ENCODE results near the gene FAM131B.

FAM131B gene

DNA sequence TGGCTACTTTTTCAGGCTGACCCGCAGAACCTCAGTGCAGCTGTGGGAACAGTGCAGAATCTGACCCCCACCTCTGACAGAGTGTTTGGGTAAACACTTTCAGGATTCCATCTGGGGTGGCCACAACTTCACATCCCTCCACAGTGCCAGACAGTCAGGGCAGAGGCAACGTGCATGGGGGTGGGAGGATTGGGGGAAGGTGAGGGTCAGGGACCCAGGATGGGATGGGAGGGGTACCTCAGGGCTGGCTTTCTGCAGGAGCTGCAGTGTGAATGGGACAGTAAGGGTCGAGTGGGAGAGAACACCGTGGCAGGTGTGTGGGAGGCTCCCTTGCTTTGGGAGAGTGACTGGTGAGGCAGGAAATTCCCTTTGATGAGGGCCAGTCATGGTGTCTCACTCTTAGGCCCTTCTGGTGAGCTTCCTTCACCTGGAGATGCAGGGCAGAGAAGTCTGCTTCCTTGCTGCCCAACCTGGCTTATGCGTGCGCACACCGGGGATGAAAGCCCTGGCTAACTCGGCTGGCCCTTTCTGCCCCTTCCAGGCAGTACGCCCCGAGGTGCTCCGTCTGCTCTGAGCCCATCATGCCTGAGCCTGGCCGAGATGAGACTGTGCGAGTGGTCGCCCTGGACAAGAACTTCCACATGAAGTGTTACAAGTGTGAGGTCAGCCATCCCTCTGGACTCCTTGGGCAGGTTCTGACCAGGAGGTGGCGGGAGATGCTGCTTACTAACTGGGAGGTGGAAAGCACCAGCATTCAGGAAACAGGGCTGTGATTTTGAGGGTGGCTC, 27.0 kb upstream of the FAM131B start:
- Histone ChIP-seq H3K27ac (peak overlapping the region; percentile 97), H3K27me3 (no peaks in the 10 kb centered on the region), H3K4me1 (ENCODE audit: control insufficient read depth in 1 of 2, insufficient read depth in 1 of 2, low read depth in 1 of 2, low read length in 1 of 2) (peaks cover 45 to 53% of the 10 kb centered on the region in 2 experiments), H3K4me3 (ENCODE audit: low read depth in 1 of 2, low read length in 1 of 2) (no peak overlapping the region), H3K9me3 (peaks cover 2% of the 10 kb centered on the region), H3K36me3 (peaks cover 99% of the 10 kb centered on the region)
- TF ChIP-seq, protein P1, sequence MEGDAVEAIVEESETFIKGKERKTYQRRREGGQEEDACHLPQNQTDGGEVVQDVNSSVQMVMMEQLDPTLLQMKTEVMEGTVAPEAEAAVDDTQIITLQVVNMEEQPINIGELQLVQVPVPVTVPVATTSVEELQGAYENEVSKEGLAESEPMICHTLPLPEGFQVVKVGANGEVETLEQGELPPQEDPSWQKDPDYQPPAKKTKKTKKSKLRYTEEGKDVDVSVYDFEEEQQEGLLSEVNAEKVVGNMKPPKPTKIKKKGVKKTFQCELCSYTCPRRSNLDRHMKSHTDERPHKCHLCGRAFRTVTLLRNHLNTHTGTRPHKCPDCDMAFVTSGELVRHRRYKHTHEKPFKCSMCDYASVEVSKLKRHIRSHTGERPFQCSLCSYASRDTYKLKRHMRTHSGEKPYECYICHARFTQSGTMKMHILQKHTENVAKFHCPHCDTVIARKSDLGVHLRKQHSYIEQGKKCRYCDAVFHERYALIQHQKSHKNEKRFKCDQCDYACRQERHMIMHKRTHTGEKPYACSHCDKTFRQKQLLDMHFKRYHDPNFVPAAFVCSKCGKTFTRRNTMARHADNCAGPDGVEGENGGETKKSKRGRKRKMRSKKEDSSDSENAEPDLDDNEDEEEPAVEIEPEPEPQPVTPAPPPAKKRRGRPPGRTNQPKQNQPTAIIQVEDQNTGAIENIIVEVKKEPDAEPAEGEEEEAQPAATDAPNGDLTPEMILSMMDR (IDR thresholded peaks at IDR 0.05): no peak

DNA sequence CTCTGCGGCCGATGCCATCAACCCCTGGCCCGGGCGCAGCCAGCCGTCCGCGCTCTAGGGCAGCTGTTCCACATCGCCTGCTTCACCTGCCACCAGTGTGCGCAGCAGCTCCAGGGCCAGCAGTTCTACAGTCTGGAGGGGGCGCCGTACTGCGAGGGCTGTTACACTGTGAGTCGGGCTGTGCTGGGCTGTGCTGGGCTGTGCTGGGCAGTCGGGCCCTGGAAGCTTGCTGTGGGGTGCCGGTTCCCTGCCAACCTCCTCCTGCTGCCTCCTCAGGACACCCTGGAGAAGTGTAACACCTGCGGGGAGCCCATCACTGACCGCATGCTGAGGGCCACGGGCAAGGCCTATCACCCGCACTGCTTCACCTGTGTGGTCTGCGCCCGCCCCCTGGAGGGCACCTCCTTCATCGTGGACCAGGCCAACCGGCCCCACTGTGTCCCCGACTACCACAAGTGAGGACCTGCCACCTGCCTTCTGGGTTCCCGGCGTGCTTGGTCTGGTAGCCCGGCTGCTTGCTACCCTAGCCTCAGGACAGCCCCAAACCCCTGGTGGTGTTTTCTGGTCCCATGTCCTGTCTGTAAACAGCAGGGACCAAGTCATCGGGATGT, 26.1 kb upstream of the FAM131B start:
- H3K4me1 ChIP-seq (ENCODE audit: control insufficient read depth in 1 of 2, insufficient read depth in 1 of 2, low read depth in 1 of 2, low read length in 1 of 2): peaks cover 53 to 62% of the 10 kb centered on the region in 2 experiments
- TF ChIP-seq, protein P1 (IDR thresholded peaks at IDR 0.05): no peak
- no peak overlapping the region for H3K4me3 ChIP-seq (ENCODE audit: low read depth in 1 of 2, low read length in 1 of 2)
- H3K36me3 ChIP-seq: peaks cover 100% of the 10 kb centered on the region
- peaks cover 2% of the 10 kb centered on the region for H3K9me3 ChIP-seq
- H3K27me3 ChIP-seq: no peaks in the 10 kb centered on the region
- peak overlapping the region; percentile 97 for H3K27ac ChIP-seq

DNA sequence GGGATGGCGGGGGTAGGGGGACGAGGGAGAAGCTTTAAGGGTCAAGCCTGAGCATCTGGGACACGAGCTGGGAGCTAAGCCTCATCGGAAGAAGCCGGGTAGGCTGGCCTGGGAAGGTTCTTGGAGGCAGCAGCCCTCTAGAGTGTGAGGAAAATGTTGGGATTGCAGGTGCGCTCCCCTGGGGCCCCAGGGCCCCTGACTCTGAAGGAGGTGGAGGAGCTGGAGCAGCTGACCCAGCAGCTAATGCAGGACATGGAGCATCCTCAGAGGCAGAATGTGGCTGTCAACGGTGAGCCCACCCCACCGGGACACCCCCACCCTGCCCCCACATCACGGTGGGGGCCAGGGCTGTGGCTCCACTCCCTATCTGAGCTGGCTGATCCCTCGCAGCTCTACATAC, 25.5 kb upstream of the FAM131B start:
- Histone ChIP-seq H3K27me3 (no peaks in the 10 kb centered on the region), H3K27ac (peak overlapping the region; percentile 97), H3K36me3 (peaks cover 100% of the 10 kb centered on the region), H3K9me3 (peaks cover 2% of the 10 kb centered on the region), H3K4me3 (ENCODE audit: low read depth in 1 of 2, low read length in 1 of 2) (no peak overlapping the region), H3K4me1 (ENCODE audit: control insufficient read depth in 1 of 2, insufficient read depth in 1 of 2, low read depth in 1 of 2, low read length in 1 of 2) (peaks cover 58 to 68% of the 10 kb centered on the region in 2 experiments)
- TF ChIP-seq, protein P1 (IDR thresholded peaks at IDR 0.05): no peak

DNA sequence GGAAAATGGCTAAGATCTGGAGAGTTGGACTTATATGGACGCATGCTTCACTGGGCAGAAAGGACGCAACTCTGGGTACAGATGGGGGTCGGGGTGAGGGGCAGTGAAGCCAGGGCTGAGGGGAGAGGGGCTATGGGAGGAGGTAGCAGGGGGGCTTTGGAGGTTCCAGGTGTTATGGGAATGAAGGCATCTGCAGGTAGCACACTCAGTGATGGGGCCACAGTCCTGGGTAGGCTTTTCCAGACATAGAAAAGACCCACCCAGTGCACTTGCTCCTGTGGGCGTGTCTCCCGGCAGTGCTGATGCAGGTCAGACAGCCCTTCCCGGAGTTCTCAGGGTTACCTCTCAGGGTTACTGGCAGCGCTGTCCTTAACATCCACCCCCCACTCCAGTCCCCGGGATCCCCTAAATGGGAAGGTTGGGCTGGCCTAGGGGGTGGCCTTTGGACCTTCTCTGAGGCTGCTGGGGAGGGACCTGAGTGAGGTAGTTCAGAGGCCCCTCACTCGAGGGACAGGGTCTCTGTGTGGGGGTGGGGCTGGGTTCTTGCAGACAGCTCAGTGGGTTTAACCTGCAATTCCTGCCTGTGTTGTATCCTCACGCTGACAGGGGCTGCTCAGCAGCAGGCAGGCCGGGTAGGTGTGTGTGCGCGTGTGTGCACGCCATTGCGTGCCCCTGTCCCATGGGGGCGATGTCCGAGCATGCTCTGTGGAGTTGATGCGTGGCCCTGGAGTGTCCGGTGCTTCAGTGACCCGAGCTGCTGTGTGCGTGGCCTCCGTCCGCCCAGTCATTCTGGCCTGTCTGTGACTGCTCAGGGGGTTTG, 24.9 kb upstream of the FAM131B start:
- TF ChIP-seq, protein P1 (IDR thresholded peaks at IDR 0.05): no peak
- peaks cover 100% of the 10 kb centered on the region for H3K36me3 ChIP-seq
- H3K9me3 ChIP-seq: peaks cover 2% of the 10 kb centered on the region
- no peaks in the 10 kb centered on the region for H3K27me3 ChIP-seq
- peak overlapping the region; percentile 97 for H3K27ac ChIP-seq
- H3K4me3 ChIP-seq (ENCODE audit: low read depth in 1 of 2, low read length in 1 of 2): peak overlapping the region; percentile 88 to 97
- peaks cover 63 to 75% of the 10 kb centered on the region in 2 experiments for H3K4me1 ChIP-seq (ENCODE audit: control insufficient read depth in 1 of 2, insufficient read depth in 1 of 2, low read depth in 1 of 2, low read length in 1 of 2)

DNA sequence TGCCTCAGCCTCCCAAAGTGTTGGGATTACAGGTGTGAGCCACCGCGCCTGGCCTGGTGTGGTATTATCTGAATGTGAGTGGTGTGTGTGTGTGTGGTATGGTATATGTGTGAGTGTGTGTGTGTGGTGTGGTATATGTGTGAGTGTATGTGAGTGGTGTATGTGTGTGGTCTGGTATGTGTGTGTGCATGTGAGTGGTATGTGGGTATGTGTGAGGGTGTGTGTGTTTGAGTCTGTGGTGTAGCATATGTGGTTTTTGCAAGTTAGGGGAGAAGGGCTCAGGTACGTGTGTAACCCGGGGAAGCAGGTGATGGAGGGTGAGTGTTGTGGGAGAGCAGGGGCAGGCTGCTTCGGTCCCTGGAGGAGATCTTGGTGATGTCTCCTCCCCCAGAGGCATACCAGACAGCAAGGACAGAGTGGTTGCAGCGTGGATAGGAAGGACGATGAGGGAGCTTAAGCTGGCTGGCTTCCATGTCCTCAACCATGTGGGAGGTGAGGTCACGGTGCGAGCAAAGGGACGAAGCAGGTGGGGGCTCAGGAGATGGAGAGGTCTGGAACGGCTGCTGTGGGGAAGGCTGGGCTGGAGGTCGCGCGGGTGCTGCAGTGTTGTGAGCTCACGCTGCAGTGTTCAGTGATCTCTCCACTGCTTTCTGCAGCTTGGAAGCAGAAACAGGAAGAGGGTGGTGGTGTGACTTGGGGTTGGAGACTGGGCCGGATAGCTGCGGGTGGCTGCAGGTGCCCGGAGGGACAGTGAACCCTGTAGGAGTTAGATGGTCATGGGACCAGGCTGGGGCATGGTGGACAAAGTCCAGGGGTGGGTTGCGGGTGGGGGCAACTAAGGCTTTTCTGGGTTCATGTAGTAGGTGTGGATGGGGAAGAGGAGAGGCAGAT, 23.6 kb upstream of the FAM131B start:
- peaks cover 63 to 77% of the 10 kb centered on the region in 2 experiments for H3K4me1 ChIP-seq (ENCODE audit: control insufficient read depth in 1 of 2, insufficient read depth in 1 of 2, low read depth in 1 of 2, low read length in 1 of 2)
- TF ChIP-seq, protein P1 (IDR thresholded peaks at IDR 0.05): no peak
- peaks cover 2% of the 10 kb centered on the region for H3K9me3 ChIP-seq
- H3K27ac ChIP-seq: peak overlapping the region; percentile 97
- H3K36me3 ChIP-seq: peaks cover 92% of the 10 kb centered on the region
- peak overlapping the region; percentile 88 to 97 for H3K4me3 ChIP-seq (ENCODE audit: low read depth in 1 of 2, low read length in 1 of 2)
- H3K27me3 ChIP-seq: no peaks in the 10 kb centered on the region
